K562 (cell line): ENCODE results near the gene ZBTB32. TPM values are rescaled to one million over a fixed set of nuclear protein-coding genes. Genes with fewer than 3 reads are reported as not detected.

Experiments used
- E2F6 ChIP-seq, 2 experiments: IDR thresholded peaks; 2 replicates each; pipeline ENCODE4 v1.6.1; 2011; ENCODE audit warnings: borderline replicate concordance in 1 of 2, control low read depth in 1 of 2, low read depth in 1 of 2, low read length in 1 of 2, mild to moderate bottlenecking in 1 of 2, mixed read lengths in 1 of 2, moderate library complexity in 1 of 2; ENCODE audit not compliant: insufficient read depth in 1 of 2, insufficient read length in 1 of 2, poor library complexity in 1 of 2, severe bottlenecking in 1 of 2; ENCODE audit errors: extremely low read depth in 1 of 2
- ETS1 ChIP-seq: conservative IDR thresholded peaks from 2 replicates; pipeline ENCODE4 v1.6.1; 2011; ENCODE audit warnings: low read depth, mild to moderate bottlenecking, low read length; ENCODE audit not compliant: control insufficient read depth
- FOXP4 ChIP-seq: sonication (generic); formaldehyde crosslinking; IDR thresholded peaks from 2 replicates; pipeline ENCODE4 v1.8.0; 2022; ENCODE audit warnings: mild to moderate bottlenecking, missing genetic modification reagents, borderline replicate concordance
- GTF2B ChIP-seq: IDR thresholded peaks from 2 replicates; pipeline ENCODE4 v1.6.1; 2011; ENCODE audit not compliant: insufficient read length; ENCODE audit errors: extremely low read depth
- MXD1 ChIP-seq: fragments of 250-450 bp; sonication (Bioruptor Pico); IDR thresholded peaks from 2 replicates; pipeline ENCODE4 v1.8.0; 2021; ENCODE audit warnings: borderline replicate concordance, mild to moderate bottlenecking, moderate library complexity; ENCODE audit not compliant: poor library complexity, severe bottlenecking
- NKRF ChIP-seq: fragments of 450-650 bp; IDR thresholded peaks from 2 replicates; pipeline ENCODE4 v1.6.1; 2016; ENCODE audit warnings: borderline replicate concordance
- SMARCB1 ChIP-seq: IDR thresholded peaks from 2 replicates; pipeline ENCODE4 v1.6.1; 2011; ENCODE audit warnings: improper control_type of control experiment, low read depth; ENCODE audit not compliant: insufficient read length
- YY1 ChIP-seq, 3 experiments: IDR thresholded peaks; 2 replicates each; pipeline ENCODE4 v1.6.1; 2011; ENCODE audit warnings: low read length in 2 of 3, mild to moderate bottlenecking in 2 of 3, moderate library complexity in 2 of 3, borderline replicate concordance in 1 of 3, control low read depth in 1 of 3, low read depth in 1 of 3; ENCODE audit not compliant: insufficient read depth in 3 of 3, insufficient replicate concordance in 2 of 3, control insufficient read depth in 1 of 3, insufficient read length in 1 of 3; ENCODE audit errors: extremely low read depth in 1 of 3
- ZBTB2 ChIP-seq: fragments of 450-650 bp; IDR thresholded peaks from 2 replicates; pipeline ENCODE4 v1.6.1; 2016; ENCODE audit warnings: antibody characterized with exemption
- ZNF707 ChIP-seq: fragments of 250-450 bp; sonication (Bioruptor Pico); conservative IDR thresholded peaks from 2 replicates; pipeline ENCODE4 v1.8.0; 2022; ENCODE audit warnings: inconsistent platforms, mild to moderate bottlenecking, moderate library complexity
- ZNF785 ChIP-seq: fragments of 250-450 bp; sonication (Bioruptor Pico); IDR thresholded peaks from 2 replicates; pipeline ENCODE4 v1.4.0; 2020; ENCODE audit warnings: mild to moderate bottlenecking
- polyA plus RNA-seq, 8 experiments: library from polyadenylated mRNA; depleted of rRNA in 4 of 8; stranded (reverse) in 5 of 8; unstranded in 3 of 8; fragments of >200 nt; fragmentation: Nextera tagmentation in 2 of 8; fragmentation: Illumina TruSeq in 1 of 8; extraction: Ambion mirVana in 2 of 8; extraction: Trizol in 1 of 8; gene quantifications; 2 replicates each; pipeline versions ENCODE4 v1.2.1 to v1.2.3, GENCODE V29; 2011 to 2014; ENCODE audit warnings: inconsistent platforms in 1 of 8, missing spikeins in 1 of 8
- total RNA-seq, 7 experiments: library from RNA; depleted of rRNA in 6 of 7; stranded (reverse); fragments of >200 nt in 6 of 7; fragmentation: Illumina TruSeq in 2 of 7; extraction: Trizol in 2 of 7; gene quantifications; 2 replicates each; pipeline versions ENCODE4 v1.2.1 to v1.2.3, GENCODE V29; 2011 to 2021; ENCODE audit warnings: low replicate concordance in 1 of 7

Gene ZBTB32
- total and polyA plus RNA-seq, 9 of the 15 experiments (the other 6 are each of a cell fraction or from before 2014, with no cell fraction given) = 0.20 TPM; not detected in 8

- TF ChIP-seq E2F6 (IDR thresholded peaks at IDR 0.05; ENCODE audit: borderline replicate concordance in 1 of 2, extremely low read depth in 1 of 2, insufficient read depth in 1 of 2, insufficient read length in 1 of 2, low read depth in 1 of 2, low read length in 1 of 2, poor library complexity in 1 of 2, severe bottlenecking in 1 of 2) (no peak), ZNF707 (CRISPR knock-in tag) (no peak), ZBTB2 (no peak), YY1 (IDR thresholded peaks at IDR 0.05; ENCODE audit: borderline replicate concordance in 1 of 3, control insufficient read depth in 1 of 3, extremely low read depth in 1 of 3, insufficient read depth in 3 of 3, insufficient read length in 1 of 3, insufficient replicate concordance in 2 of 3, low read depth in 1 of 3, low read length in 2 of 3) (no peak), SMARCB1 (no peak), FOXP4 (CRISPR knock-in tag) (0 out of 2 replicates have a peak, but pooled peaks have one; percentile 39), MXD1 (no peak), GTF2B (no peak), ETS1 (0 out of 2 replicates have a peak, but pooled peaks have one; percentile 53), NKRF (peak; percentile 50; the same call in 1 of the 2 replicates), ZNF785 (no peak)
Observed at GRCh38 chr19:35718345-35719041, 14.1 kb downstream of the ZBTB32 start (continued).
